ENCODE results near the gene ZC3H13. TPM values are rescaled to one million over a fixed set of nuclear protein-coding genes. Genes with fewer than 3 reads are reported as not detected.

The ZC3H13 gene
- total RNA-seq, 4 donors from 2014 or later = 31.6 to 49.7 (median 38.0) TPM

GRCh38 chr13:46062185-46062584, 9.6 kb upstream of the ZC3H13 start:
- Histone ChIP-seq H3K4me3 (no peak overlapping the region), H3K27ac (no peak overlapping the region), H3K9me3 (no peaks in the 10 kb centered on the region), H3K36me3 (no peaks in the 10 kb centered on the region), H3K27me3 (no peaks in the 10 kb centered on the region), H3K4me1 (no peaks in the 10 kb centered on the region)
- TF ChIP-seq CTCF (IDR thresholded peaks at IDR 0.05) = no peak
- no peak for TF ChIP-seq POLR2A (IDR thresholded peaks at IDR 0.05)
- WGBS, 2 donors (ENCODE audit: low coverage in 1 of 2) = 79 to 83% methylated on average over 5 of the region's 5 CpGs
- no peak for ATAC-seq

GRCh38 chr13:46059405-46059804, 6.9 kb upstream of the ZC3H13 start:
- H3K4me1 ChIP-seq = no peaks in the 10 kb centered on the region
- H3K27ac ChIP-seq = no peak overlapping the region
- TF ChIP-seq EP300 (IDR thresholded peaks at IDR 0.05) = no peak
- TF ChIP-seq CTCF (IDR thresholded peaks at IDR 0.05) = no peak
- TF ChIP-seq POLR2A (IDR thresholded peaks at IDR 0.05) = no peak
- no peak for TF ChIP-seq POLR2AphosphoS5 (IDR thresholded peaks at IDR 0.05)
- no peak overlapping the region for H3K4me3 ChIP-seq
- H3K9me3 ChIP-seq = no peaks in the 10 kb centered on the region
- ATAC-seq = no peak
- no peaks in the 10 kb centered on the region for H3K36me3 ChIP-seq
- no peaks in the 10 kb centered on the region for H3K27me3 ChIP-seq

GRCh38 chr13:46058268-46058667, 5.7 kb upstream of the ZC3H13 start:
- peaks cover 0 to 7% (median 0%) of the 10 kb centered on the region in 3 donors for H3K4me1 ChIP-seq
- H3K9me3 ChIP-seq = no peaks in the 10 kb centered on the region
- H3K27ac ChIP-seq = no peak overlapping the region
- no peak for ATAC-seq
- H3K4me3 ChIP-seq = no peak overlapping the region
- no peaks in the 10 kb centered on the region for H3K27me3 ChIP-seq
- no peaks in the 10 kb centered on the region for H3K36me3 ChIP-seq
- WGBS, 2 donors (ENCODE audit: low coverage in 1 of 2) = 76 to 100% methylated on average over 1 to 3 of the region's 3 CpGs
- TF ChIP-seq CTCF (IDR thresholded peaks at IDR 0.05) (no peak), POLR2A (IDR thresholded peaks at IDR 0.05) (no peak), EP300 (IDR thresholded peaks at IDR 0.05) (no peak), POLR2AphosphoS5 (IDR thresholded peaks at IDR 0.05) (no peak)

GRCh38 chr13:46057256-46058015, 4.9 kb upstream of the ZC3H13 start:
- Histone ChIP-seq H3K9me3 (no peaks in the 10 kb centered on the region), H3K27me3 (no peaks in the 10 kb centered on the region), H3K27ac (no peak overlapping the region), H3K36me3 (no peaks in the 10 kb centered on the region), H3K4me1 (peaks cover 0 to 11% (median 0%) of the 10 kb centered on the region in 3 donors), H3K4me3 (no peak overlapping the region)
- ATAC-seq = no peak
- TF ChIP-seq POLR2A (IDR thresholded peaks at IDR 0.05) (no peak), CTCF (IDR thresholded peaks at IDR 0.05) (no peak), POLR2AphosphoS5 (IDR thresholded peaks at IDR 0.05) (no peak), EP300 (IDR thresholded peaks at IDR 0.05) (no peak)
- WGBS, 2 donors (ENCODE audit: low coverage in 1 of 2) = 57 to 67% methylated on average over 5 of the region's 5 CpGs

Measured in gastroesophageal sphincter (tissue), 4 donors.